Measurements from ENCODE around the gene CCDC51. TPM values are rescaled to one million over a fixed set of nuclear protein-coding genes. Genes with fewer than 3 reads are reported as not detected.

CCDC51 gene
- polyA plus RNA-seq, 2 of the 4 experiments (the other 2 are of a cell fraction) = 19.8 to 26.7 TPM

DNA sequence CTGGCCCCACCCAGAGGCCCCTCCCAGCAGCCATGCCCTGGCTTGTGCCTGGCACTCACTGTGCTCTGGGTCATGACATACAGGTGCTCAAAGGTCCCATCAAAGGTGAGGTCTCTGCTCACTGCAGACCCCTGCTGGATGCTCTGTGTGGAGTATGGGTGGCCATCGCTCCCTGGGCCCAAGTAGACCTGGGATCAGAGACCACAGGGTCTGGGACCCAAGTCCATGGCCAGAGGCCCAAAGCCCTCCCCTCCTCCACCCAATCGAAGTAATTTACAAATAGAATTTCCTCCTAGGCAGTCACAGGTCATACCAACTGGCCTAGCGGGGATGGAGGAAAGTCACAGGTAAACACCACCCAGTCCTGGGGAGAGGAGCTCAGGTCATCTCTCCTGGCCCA is 17.6 kb downstream of the CCDC51 start:
- CTCF ChIA-PET = interaction anchor here (3.1 to 31.5 kb wide), 2 partner anchors 9 to 22 kb away, joined by 13 to 488 read pairs; partner anchors contain the start of gene PLXNB1
- no peak for FAIRE-seq
- WGBS (ENCODE audit: missing lambda C conversion rate) = no CpG with 5 or more reads among the region's 3 CpGs
- no peak for DNase-seq (ENCODE audit: low read depth in 1 of 2, low spot score in 1 of 2)
- Histone ChIP-seq H3K4me2 (no peak overlapping the region), H3K4me1 (peaks cover 16% of the 10 kb centered on the region), H3K4me3 (no peak overlapping the region), H3K27ac (no peak overlapping the region), H3K9me3 (no peaks in the 10 kb centered on the region)
- peak in 1 of 2 experiments; percentile 48; a peak in 3 of 6 replicates for ATAC-seq
- TF ChIP-seq USF2 (IDR thresholded peaks at IDR 0.05) (no peak), ZFP36 (IDR thresholded peaks at IDR 0.05; ENCODE audit: borderline replicate concordance, partially characterized antibody) (no peak), HOXB13 (CRISPR knock-in tag; IDR thresholded peaks at IDR 0.05; ENCODE audit: low read depth) (no peak), RAD21 (conservative IDR thresholded peaks at IDR 0.05 in 1 of 2, IDR thresholded peaks at IDR 0.05 in 1 of 2) (no peak), BCL3 (IDR thresholded peaks at IDR 0.05) (no peak), ESRRA (IDR thresholded peaks at IDR 0.05; ENCODE audit: borderline replicate concordance, low read length) (no peak), PHF8 (IDR thresholded peaks at IDR 0.05; ENCODE audit: borderline replicate concordance, low read depth) (no peak), RNF2 (IDR thresholded peaks at IDR 0.05; ENCODE audit: borderline replicate concordance, low read depth) (no peak), SMC3 (IDR thresholded peaks at IDR 0.05) (no peak), TP53 (CRISPR knock-in tag; IDR thresholded peaks at IDR 0.05) (no peak), RFX5 (IDR thresholded peaks at IDR 0.05) (no peak), GATA3 (IDR thresholded peaks at IDR 0.05; ENCODE audit: borderline replicate concordance) (no peak), EHMT2 (IDR thresholded peaks at IDR 0.05; ENCODE audit: low read depth) (no peak), CEBPB (IDR thresholded peaks at IDR 0.05) (no peak), EHF (CRISPR knock-in tag; IDR thresholded peaks at IDR 0.05) (no peak), FOSL2 (IDR thresholded peaks at IDR 0.05) (no peak), FOSL2 (CRISPR knock-in tag; IDR thresholded peaks at IDR 0.05) (no peak), CHD2 (IDR thresholded peaks at IDR 0.05; ENCODE audit: low read length, partially characterized antibody) (no peak)
- TF ChIP-seq, protein P1, sequence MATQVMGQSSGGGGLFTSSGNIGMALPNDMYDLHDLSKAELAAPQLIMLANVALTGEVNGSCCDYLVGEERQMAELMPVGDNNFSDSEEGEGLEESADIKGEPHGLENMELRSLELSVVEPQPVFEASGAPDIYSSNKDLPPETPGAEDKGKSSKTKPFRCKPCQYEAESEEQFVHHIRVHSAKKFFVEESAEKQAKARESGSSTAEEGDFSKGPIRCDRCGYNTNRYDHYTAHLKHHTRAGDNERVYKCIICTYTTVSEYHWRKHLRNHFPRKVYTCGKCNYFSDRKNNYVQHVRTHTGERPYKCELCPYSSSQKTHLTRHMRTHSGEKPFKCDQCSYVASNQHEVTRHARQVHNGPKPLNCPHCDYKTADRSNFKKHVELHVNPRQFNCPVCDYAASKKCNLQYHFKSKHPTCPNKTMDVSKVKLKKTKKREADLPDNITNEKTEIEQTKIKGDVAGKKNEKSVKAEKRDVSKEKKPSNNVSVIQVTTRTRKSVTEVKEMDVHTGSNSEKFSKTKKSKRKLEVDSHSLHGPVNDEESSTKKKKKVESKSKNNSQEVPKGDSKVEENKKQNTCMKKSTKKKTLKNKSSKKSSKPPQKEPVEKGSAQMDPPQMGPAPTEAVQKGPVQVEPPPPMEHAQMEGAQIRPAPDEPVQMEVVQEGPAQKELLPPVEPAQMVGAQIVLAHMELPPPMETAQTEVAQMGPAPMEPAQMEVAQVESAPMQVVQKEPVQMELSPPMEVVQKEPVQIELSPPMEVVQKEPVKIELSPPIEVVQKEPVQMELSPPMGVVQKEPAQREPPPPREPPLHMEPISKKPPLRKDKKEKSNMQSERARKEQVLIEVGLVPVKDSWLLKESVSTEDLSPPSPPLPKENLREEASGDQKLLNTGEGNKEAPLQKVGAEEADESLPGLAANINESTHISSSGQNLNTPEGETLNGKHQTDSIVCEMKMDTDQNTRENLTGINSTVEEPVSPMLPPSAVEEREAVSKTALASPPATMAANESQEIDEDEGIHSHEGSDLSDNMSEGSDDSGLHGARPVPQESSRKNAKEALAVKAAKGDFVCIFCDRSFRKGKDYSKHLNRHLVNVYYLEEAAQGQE (IDR thresholded peaks at IDR 0.05) = no peak
- POLR2A ChIA-PET = no interaction called here

DNA sequence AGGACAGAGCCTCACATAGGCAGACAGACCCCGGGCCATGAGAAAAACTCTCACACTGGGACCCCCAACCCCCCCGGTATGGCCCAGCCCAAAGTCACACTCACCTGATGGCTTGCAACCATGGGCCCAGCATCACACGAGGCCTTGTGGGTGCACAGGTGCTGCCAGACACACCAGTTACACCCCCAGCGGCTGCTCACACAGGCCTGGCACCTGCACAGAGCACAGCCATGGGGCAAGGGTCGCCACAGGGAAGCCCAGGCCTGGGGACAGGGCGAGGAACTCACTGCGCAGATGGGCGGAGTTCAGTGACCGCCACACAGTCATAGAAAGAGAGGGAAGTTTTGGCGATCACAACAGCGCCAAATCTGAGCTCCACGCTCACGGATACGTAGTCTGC is 19.4 kb downstream of the CCDC51 start:
- Histone ChIP-seq H3K4me2 (no peak overlapping the region), H3K4me3 (no peak overlapping the region), H3K27ac (no peak overlapping the region), H3K4me1 (0 out of 3 replicates have a peak, but pooled peaks cover 4% of the 10 kb centered on the region), H3K9me3 (no peaks in the 10 kb centered on the region)
- DNase-seq (ENCODE audit: low read depth in 1 of 2, low spot score in 1 of 2) = no peak
- ChIA-PET CTCF (interaction anchor here (3.1 to 31.5 kb wide), 2 partner anchors 11 to 20 kb away, joined by 13 to 488 read pairs; partner anchors contain the start of gene PLXNB1), POLR2A (no interaction called here)
- no peak for FAIRE-seq
- TF ChIP-seq SREBF2 (IDR thresholded peaks at IDR 0.05) (no peak), NPAS2 (CRISPR knock-in tag; IDR thresholded peaks at IDR 0.05; ENCODE audit: borderline replicate concordance) (no peak), RARB (CRISPR knock-in tag; IDR thresholded peaks at IDR 0.05) (no peak), EHMT2 (IDR thresholded peaks at IDR 0.05; ENCODE audit: low read depth) (no peak), TP53 (CRISPR knock-in tag; IDR thresholded peaks at IDR 0.05) (no peak)
- 92% methylated on average over 9 of the region's 14 CpGs for WGBS (ENCODE audit: missing lambda C conversion rate)
- no peak for ATAC-seq

Measured in A549 (cell line).